GM18519 (cell line): ENCODE measurements around the gene ELK4.

Experiments
- ATAC-seq: cut with Tn5 transposase; IDR thresholded peaks from one replicate; pipeline ENCODE4 v1.9.1; 2021; ENCODE audit warnings: mild to moderate bottlenecking, moderate library complexity; ENCODE audit not compliant: unreplicated experiment, low FRiP score

Gene ELK4

GRCh38 chr1:205630651-205631009, 1.2 kb downstream of the ELK4 start:
- no peak for ATAC-seq

- ATAC-seq: no peak
Measured at GRCh38 chr1:205630241-205630640, 1.6 kb downstream of the ELK4 start.

- ATAC-seq: no peak
Measured at GRCh38 chr1:205629751-205630150, 2.1 kb downstream of the ELK4 start.

- ATAC-seq: no peak
Measured at GRCh38 chr1:205627956-205628355, 3.9 kb downstream of the ELK4 start.

- no peak for ATAC-seq
Measured at GRCh38 chr1:205626216-205626615, 5.6 kb downstream of the ELK4 start.

DNA sequence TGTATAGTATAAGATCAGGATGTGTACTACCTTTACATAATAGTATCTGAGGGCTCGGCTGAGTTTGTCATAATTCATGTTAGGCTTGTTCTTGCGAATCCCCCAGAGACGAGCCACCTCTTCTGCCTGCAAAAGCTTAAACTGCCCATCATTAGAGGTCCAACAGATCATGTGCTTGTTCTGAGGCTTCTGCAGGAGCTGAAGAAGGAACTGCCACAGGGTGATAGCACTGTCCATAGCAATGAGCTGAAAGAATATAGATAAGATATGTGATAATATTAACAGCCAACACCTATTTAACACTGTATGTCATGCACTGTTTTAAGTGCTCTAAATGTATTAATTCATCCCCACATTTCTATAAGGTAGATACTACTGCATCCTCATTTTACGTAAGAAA, 8.2 kb downstream of the ELK4 start:
- no peak for ATAC-seq

DNA sequence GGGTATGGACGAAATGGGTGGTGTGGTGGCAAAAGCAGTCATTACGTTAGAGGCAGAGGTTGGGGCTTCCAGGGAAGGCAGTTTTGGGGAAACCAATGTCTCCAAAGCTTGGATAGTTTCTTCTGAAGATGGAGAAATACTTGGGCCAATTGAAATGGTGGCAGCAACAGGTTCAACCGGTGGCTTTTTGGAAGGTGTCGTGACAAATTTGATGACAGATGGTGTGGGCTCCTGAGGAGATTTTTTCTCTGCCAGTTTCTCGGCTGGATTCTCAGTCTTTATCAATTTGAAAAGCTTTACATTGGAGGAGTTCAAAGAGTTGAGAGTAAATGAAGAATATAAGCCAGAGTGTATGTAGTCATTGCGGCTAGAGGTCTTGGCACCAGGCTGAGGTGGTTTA, 11.5 kb downstream of the ELK4 start:
- ATAC-seq: no peak

- ATAC-seq: no peak
Measured at GRCh38 chr1:205619376-205619775, 12.4 kb downstream of the ELK4 start.

GRCh38 chr1:205616563-205617293, 15.1 kb downstream of the ELK4 start:
- no peak for ATAC-seq

DNA sequence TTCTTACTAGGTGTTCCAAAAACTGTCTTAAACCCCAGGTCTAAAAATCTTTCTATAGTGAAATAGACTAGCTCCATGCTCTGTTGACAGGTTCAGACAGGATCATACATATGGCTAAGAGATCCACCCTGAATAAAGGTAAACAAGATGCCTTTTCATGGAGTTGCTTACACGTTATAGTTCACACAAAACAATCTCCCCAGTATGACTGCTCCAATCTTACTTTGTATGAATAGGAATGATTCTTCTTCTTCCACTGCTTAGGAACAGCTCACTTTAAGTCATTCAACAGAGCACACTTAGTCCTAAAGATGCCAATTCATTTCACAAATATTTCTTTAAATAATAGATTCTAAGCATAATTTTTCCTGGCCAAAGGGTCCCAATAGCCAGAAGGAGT, 16.0 kb downstream of the ELK4 start:
- ATAC-seq: no peak

GRCh38 chr1:205613854-205614412, 17.9 kb downstream of the ELK4 start:
- no peak for ATAC-seq

DNA sequence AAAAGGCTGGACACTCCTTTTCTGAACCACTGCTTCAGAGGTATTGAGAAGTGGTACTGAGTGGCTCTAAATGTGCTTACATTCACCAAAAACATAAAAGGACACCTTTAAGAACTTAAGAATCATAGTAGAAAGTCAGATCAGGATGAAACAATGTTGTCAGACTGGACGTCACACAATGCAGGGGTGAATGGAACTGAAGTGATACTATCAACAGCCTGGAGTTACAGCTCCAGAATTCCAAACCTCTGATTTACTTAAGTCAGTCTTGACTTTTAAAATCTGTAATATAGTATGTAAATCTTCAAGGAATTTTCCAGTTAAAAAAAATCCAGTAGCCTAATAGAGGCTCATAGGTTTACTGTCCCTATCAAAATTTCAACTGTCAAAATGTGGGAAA, 19.3 kb downstream of the ELK4 start:
- ATAC-seq: no peak

GRCh38 chr1:205612104-205612503, 19.7 kb downstream of the ELK4 start:
- ATAC-seq: no peak

DNA sequence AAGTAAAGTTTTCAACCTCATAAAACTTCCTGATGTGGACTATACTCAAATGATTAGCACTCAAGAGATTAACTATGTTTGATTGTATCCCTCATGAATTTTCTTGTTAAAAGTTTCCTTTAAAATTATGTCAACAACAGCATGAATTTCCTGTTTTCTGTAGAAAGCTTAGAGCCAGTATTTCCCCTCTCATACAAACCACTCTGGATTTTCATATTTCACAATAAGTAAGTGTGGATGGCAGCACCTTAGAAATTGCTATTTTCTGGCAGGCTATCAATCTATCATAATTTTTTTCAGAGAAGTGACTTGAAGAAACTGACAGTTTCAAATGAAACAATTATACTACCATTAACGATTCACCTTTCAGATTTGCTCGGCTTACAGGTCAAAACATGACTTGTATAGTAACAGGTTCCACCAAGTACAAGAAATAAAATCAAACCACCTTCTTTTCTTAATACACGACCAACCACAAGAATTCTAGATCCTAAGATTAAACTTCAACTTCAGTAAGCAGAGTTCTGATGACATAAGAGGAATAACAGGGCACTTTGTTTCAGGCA, 20.8 kb downstream of the ELK4 start:
- no peak for ATAC-seq

- ATAC-seq: no peak
Measured at GRCh38 chr1:205610036-205610435, 21.8 kb downstream of the ELK4 start.

- no peak for ATAC-seq
Measured at GRCh38 chr1:205604825-205605505, 26.8 kb downstream of the ELK4 start.

- ATAC-seq: no peak
Measured at GRCh38 chr1:205604059-205604458, 27.8 kb downstream of the ELK4 start.

DNA sequence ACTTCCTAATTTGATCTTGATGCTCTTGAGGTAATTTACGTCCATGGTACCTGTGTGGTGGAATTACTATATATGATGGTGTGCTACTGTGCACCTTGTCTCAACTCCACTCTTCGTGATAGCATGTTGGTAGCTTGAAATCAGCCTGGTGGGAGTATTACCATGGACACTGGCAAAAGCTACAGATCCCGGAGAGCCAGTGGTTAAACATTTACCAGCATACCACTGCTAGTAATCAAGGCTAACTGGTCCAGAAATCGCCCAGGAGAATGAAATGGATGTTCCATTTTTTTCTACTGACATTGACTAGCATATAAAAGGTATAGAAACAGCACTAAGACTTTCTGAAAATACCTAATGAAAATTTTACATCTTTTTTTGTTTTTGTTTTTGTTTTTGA, 30.6 kb downstream of the ELK4 start:
- ATAC-seq: no peak

- no peak for ATAC-seq
Measured at GRCh38 chr1:205600085-205600484, 31.7 kb downstream of the ELK4 start.

DNA sequence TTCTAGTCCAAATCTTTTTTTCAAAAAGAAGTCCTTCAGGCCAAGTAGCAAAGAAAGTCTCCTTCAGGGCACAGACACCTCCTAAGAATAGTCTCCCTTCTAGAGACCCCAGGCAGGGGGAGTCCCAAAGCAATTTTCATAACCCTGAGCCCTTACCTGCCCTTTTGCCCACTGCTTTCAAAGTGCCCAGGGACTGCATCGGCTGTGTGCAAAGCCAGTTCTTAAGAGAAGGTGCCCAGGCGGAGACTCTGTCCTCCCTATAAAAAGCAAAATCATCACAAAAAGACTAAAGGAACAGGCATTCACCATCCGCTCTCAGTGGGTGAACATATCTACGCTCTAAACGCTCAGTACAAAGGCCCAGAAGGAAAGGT, 32.2 kb downstream of the ELK4 start:
- no peak for ATAC-seq

DNA sequence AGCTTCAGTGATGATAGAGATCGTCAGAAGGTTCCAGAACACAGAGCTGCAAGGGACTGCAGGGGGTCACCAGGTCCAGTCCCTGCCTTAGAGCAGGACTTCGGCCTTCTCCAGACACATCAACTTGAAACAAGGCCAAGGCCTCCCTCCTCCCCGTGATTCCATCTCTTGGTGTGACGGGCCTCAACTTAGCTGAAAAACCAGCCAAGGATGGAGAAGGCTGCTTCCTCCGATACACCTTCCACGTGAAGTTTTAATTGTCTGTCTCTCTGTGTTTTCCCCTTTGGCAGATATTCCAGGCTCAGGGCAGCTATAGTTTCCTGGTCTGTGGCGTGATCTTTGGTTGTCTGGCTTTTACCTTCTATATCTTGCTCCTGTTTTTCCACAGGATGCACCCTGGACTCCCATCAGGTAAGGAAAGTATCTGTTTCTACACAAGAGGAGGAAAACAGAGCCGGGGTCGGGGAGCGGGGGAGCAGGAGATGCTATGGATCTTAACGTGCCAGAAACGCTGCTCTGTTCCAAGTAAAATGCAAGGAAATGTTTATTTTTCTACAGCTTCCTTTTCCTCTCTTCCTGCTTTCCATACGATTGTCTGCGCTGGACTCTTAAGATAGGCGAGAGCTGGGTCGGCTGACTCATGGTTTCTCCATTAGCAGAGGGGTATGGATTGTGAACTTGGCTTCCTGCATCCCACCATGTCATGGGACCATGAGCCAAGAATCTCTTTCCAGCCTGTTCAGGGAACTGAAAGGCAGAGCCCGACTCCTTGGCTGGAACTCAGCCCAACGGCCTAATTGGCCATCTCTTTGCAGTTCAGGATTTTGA, 32.8 kb downstream of the ELK4 start:
- no peak for ATAC-seq
